Lower lobe of right lung (tissue), 2 donors: ENCODE data around the gene APBB1IP. TPM values are rescaled to one million over a fixed set of nuclear protein-coding genes. Genes with fewer than 3 reads are reported as not detected.
"Not testable (repeated sequence)": the region's sequence is repeated elsewhere in the genome, so short reads cannot be mapped to it uniquely, and the experiment has no call there.

Source experiments
- ATAC-seq, 2 donors: fragments of 200-7000 bp; cut with Tn5 transposase; one replicate each; pipeline ENCODE4 v1.9.1; 2020 to 2022; ENCODE audit warnings: mild to moderate bottlenecking in 2 of 2, moderate library complexity in 2 of 2
- DNase-seq: peaks from one replicate; pipeline ENCODE4 v3.0.0-alpha.2; 2020
- H3K27ac ChIP-seq: fragments of 200-600 bp; one replicate; pipeline ENCODE4 v1.8.0; 2022
- H3K27me3 ChIP-seq: fragments of 200-600 bp; one replicate; pipeline ENCODE4 v1.8.0; 2022; ENCODE audit warnings: low read depth
- H3K36me3 ChIP-seq: fragments of 200-600 bp; one replicate; pipeline ENCODE4 v1.8.0; 2022; ENCODE audit warnings: mild to moderate bottlenecking
- H3K4me1 ChIP-seq: fragments of 200-600 bp; one replicate; pipeline ENCODE4 v1.8.0; 2022
- H3K4me3 ChIP-seq: fragments of 200-600 bp; one replicate; pipeline ENCODE4 v1.8.0; 2022; ENCODE audit warnings: mild to moderate bottlenecking
- H3K9me3 ChIP-seq: fragments of 200-600 bp; one replicate; pipeline ENCODE4 v1.8.0; 2022
- intact Hi-C: fragments of 100-400 bp; cut with DNase I; formaldehyde crosslinking; loops from one replicate; pipeline ENCODE4 v1.11.0; 2022
- long read RNA-seq: library from polyadenylated mRNA; unstranded; transcript quantifications from one replicate; pipeline ENCODE4 v2.0.0, GENCODE V29; 2021
- total RNA-seq: library from RNA; stranded (reverse); fragmentation: NEBNext Ultra II Directional; extraction: Animal tissue kit (Norgen Biotek cat#: 25700); gene quantifications from one replicate; pipeline ENCODE4 v1.2.1, GENCODE V29; 2021
- TF ChIP-seq, protein P1 (sequence below): fragments of 200-600 bp; IDR thresholded peaks from one replicate; pipeline ENCODE4 v1.8.0; 2022; ENCODE audit warnings: antibody characterized with exemption, mild to moderate bottlenecking
- donor health status: DM: no; HTN: yes; CAD: no; lungs with severe emphysema.

The APBB1IP gene, protein sequence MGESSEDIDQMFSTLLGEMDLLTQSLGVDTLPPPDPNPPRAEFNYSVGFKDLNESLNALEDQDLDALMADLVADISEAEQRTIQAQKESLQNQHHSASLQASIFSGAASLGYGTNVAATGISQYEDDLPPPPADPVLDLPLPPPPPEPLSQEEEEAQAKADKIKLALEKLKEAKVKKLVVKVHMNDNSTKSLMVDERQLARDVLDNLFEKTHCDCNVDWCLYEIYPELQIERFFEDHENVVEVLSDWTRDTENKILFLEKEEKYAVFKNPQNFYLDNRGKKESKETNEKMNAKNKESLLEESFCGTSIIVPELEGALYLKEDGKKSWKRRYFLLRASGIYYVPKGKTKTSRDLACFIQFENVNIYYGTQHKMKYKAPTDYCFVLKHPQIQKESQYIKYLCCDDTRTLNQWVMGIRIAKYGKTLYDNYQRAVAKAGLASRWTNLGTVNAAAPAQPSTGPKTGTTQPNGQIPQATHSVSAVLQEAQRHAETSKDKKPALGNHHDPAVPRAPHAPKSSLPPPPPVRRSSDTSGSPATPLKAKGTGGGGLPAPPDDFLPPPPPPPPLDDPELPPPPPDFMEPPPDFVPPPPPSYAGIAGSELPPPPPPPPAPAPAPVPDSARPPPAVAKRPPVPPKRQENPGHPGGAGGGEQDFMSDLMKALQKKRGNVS
- 36.8 TPM for total RNA-seq
- long read RNA-seq, partial matches to known transcripts: 16 of 32 reads
- long read RNA-seq, other reads (novel, unspliced or antisense): 16 of 32 reads

DNA sequence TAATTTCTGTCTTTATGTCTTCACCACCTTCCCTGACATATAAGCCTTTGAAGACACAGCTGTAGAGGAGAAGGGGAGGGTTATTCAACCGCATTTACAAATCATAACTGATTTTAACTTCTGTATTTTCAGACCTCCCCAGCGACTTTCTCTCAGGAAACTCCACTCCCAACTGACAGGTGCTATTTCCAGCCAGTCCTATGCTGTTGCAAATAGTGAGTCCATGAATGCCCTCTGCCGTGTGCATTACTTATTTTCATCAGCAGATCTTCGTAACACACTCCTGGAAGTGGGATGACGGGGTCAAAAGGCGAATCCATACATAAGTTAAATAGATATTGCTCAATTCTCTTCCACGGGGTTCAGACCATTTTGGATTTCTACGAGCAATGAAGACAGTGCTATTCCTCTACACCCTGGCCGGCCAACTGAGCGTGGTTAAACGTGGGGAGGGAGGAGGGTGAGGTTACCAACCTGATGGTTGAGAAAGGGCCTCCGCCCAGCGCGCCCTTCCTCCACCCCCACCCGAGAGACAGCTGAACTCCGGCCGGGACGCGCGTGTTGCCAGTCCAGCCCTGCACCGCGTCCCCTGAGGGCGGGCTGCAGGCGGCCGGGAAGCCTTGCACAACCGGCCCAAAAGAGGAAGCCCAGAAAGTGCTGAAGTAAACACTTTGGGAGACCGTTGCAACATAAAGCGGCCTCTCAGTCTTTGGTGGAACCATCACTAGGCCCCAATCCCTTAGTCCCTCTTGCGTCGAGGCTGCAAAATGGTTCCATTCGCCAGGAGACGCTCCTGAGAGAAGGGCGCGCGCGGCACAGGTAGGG lies at the start of gene APBB1IP:
APBB1IP (plus strand) TSS at position 705 of the 825 bp plus-strand sequence. CDS start 53,986 bp downstream, outside the sequence.
- peak; percentile 95 to 96 for ATAC-seq
- TF ChIP-seq, protein P1, sequence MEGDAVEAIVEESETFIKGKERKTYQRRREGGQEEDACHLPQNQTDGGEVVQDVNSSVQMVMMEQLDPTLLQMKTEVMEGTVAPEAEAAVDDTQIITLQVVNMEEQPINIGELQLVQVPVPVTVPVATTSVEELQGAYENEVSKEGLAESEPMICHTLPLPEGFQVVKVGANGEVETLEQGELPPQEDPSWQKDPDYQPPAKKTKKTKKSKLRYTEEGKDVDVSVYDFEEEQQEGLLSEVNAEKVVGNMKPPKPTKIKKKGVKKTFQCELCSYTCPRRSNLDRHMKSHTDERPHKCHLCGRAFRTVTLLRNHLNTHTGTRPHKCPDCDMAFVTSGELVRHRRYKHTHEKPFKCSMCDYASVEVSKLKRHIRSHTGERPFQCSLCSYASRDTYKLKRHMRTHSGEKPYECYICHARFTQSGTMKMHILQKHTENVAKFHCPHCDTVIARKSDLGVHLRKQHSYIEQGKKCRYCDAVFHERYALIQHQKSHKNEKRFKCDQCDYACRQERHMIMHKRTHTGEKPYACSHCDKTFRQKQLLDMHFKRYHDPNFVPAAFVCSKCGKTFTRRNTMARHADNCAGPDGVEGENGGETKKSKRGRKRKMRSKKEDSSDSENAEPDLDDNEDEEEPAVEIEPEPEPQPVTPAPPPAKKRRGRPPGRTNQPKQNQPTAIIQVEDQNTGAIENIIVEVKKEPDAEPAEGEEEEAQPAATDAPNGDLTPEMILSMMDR: no peak
- H3K4me3 ChIP-seq: peak within 1 kb of the TSS; percentile 62
- H3K27me3 ChIP-seq: peaks cover 12% of the 10 kb centered on the region
- intact Hi-C loops: no loop called here
- no peaks in the 10 kb centered on the region for H3K9me3 ChIP-seq
- DNase-seq: peak; percentile 94
- peak within 1 kb of the TSS; percentile 91 for H3K27ac ChIP-seq
- no peaks in the 10 kb centered on the region for H3K36me3 ChIP-seq
- H3K4me1 ChIP-seq: peaks cover 17% of the 10 kb centered on the region

DNA sequence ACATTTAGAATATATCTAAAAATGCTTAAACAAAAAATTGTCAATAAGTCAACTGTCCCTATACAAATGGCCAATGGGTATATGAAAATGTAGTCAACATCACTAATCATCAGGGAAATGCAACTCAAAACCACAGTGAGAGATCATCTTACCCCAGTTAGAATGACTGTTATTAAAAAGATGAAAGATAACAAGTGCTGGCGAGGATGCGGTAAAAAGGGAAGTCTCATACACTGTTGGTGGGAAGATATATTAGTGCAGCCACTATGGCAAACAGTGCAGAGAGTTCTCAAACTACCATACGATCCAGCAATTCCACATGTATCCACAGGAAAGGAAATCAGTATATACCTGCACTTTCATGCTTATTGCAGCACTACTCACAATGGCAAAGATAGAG lies 48.6 kb upstream of the APBB1IP start:
- Histone ChIP-seq H3K27me3 (peaks cover 17% of the 10 kb centered on the region), H3K4me1 (peaks cover 10% of the 10 kb centered on the region), H3K9me3 (no peaks in the 10 kb centered on the region), H3K4me3 (no peak overlapping the region), H3K36me3 (no peaks in the 10 kb centered on the region), H3K27ac (no peak overlapping the region)
- intact Hi-C loops: no loop called here
- DNase-seq (no peak), ATAC-seq (no peak)
- TF ChIP-seq, protein P1: no peak

DNA sequence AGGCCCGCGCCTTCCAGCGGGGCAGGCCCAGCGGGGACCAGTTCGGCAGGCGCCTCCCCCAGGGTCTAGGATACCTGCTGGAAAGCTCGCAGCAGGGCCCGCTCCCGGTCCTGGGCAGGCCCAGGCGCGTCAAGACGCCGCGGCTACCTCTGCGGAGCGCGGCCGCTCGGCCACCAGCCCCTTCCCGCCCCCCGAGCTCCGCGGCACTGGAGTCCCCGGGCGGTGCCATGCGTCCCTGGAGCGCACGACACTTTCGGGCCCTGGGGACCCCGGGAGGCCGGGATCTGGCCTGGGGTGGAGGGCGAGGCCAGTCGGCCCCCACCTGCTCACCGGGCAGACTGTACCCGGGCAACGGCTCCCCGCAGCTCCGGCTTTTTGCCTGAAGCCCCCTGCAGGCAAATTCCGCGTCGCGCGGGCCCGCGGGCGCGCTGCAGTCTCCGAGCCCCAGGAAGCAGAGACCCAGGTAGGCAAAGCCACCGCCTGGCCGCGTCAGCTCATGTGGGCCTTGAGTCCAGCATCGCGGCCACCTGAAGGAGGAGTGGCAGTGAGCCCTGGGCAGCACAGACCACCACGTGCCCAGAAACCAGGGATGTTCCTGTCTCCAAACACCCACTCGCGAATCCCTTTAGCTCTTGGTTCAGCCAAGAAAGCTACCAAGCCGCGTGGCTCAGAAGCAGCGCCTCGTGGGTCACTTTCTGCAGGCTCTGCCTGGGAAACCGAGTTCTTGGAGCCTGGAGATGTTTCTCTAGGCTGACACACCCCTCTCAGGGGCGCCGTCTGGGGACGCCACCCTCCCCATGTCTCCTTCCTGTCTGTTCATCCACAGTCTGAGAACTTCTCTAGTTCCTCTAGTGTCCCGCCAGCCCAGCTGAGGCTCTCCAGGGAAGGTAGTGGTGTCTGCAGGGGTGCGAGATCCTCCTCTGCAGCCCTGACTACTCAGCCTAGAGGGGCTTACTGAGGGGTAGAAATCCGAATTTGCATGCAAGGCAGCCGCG lies 46.1 kb upstream of the APBB1IP start:
- H3K27ac ChIP-seq: no peak overlapping the region
- peaks cover 17% of the 10 kb centered on the region for H3K27me3 ChIP-seq
- no peaks in the 10 kb centered on the region for H3K9me3 ChIP-seq
- H3K4me3 ChIP-seq: peak overlapping the region; percentile 32
- no peaks in the 10 kb centered on the region for H3K36me3 ChIP-seq
- peak; percentile 60 for DNase-seq
- intact Hi-C loops: no loop called here
- TF ChIP-seq, protein P1: no peak
- ATAC-seq: peak; percentile 33 to 74
- peaks cover 10% of the 10 kb centered on the region for H3K4me1 ChIP-seq

DNA sequence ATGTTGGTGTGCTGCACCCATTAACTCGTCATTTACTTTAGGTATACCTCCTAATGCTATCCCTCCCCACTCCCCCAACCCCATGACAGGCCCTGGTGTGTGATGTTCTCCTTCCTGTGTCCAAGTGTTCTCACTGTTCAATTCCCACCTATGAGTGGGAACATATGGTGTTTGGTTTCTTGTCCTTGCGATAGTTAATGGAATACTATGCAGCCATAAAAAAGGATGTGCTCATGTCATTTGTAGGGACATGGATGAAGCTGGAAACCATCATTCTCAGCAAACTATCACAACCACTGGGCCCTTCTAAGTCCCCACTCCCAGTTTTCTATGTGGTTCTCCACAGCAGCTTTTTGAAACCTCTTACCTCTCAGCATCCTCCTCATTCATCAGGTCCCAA lies 39.8 kb upstream of the APBB1IP start:
- H3K4me3 ChIP-seq, intact Hi-C loops, H3K27me3 ChIP-seq, H3K9me3 ChIP-seq, H3K4me1 ChIP-seq, ATAC-seq, H3K27ac ChIP-seq, DNase-seq, H3K36me3 ChIP-seq: not testable (repeated sequence)

DNA sequence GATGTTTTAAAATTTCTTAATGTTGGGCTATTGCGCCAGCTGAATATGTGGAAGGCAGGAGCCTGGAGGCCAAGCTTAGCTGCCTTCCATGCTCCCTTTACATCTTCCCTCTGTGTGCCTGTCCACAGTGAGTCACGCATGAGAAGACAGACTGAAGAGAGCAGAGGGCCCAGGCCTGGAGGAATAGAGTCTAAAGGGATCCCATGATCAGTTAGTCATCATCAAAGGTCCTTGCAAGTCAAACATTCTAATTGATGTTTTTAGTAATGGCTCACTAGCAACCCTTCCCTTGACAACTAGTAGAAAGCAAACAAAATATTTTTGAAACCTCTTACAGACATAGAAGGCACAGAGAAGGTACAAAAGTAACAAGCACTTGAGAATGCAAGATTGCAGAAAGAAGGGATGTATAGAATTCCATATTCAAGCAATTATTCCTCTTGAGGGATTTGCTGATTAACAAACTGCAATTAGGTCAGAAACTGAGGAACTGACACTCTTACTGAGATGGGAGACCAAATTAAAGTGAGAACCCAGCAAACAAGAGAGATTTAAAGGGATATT lies 30.7 kb upstream of the APBB1IP start:
- TF ChIP-seq, protein P1: no peak
- H3K4me3 ChIP-seq: no peak overlapping the region
- ATAC-seq (peak in 1 of 2 donors; percentile 61), DNase-seq (no peak)
- no peak overlapping the region for H3K27ac ChIP-seq
- intact Hi-C loops: no loop called here
- H3K4me1 ChIP-seq: no peaks in the 10 kb centered on the region
- no peaks in the 10 kb centered on the region for H3K27me3 ChIP-seq
- H3K36me3 ChIP-seq: no peaks in the 10 kb centered on the region
- H3K9me3 ChIP-seq: no peaks in the 10 kb centered on the region
